B cell (primary cell): Measurements from ENCODE around the gene REEP2.

Source experiments
- EZH2 ChIP-seq: IDR thresholded peaks from 2 replicates; pipeline ENCODE4 v1.6.1; 2012; ENCODE audit warnings: borderline replicate concordance, low read depth, mild to moderate bottlenecking, moderate library complexity, low read length; ENCODE audit not compliant: insufficient read depth, poor library complexity, severe bottlenecking
- TF ChIP-seq, protein P1 (sequence below): fragments of 200-600 bp; IDR thresholded peaks from one replicate; pipeline ENCODE4 v1.8.0; 2022; ENCODE audit warnings: antibody characterized with exemption, mild to moderate bottlenecking

DNA sequence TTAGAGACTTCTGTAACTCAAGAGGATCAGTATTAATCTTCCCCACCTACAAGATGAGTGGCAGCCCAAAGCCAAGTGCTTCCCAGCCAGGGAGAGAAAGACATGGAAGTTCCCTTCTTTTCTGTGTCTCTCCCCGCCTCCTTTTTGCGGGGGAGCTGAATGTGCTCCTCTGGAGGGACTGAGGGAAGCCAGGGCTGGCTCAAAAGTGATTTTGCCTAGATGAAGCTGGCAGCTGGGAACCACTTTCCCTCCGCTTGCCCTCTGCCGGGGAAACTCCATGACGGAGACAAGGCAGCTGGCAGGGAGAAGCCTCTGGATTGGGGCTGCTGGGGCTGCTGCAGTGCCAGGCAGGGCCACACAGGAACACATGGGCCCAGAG lies 50.8 kb downstream of the REEP2 start:
- TF ChIP-seq EZH2 = no peak
- TF ChIP-seq, protein P1, sequence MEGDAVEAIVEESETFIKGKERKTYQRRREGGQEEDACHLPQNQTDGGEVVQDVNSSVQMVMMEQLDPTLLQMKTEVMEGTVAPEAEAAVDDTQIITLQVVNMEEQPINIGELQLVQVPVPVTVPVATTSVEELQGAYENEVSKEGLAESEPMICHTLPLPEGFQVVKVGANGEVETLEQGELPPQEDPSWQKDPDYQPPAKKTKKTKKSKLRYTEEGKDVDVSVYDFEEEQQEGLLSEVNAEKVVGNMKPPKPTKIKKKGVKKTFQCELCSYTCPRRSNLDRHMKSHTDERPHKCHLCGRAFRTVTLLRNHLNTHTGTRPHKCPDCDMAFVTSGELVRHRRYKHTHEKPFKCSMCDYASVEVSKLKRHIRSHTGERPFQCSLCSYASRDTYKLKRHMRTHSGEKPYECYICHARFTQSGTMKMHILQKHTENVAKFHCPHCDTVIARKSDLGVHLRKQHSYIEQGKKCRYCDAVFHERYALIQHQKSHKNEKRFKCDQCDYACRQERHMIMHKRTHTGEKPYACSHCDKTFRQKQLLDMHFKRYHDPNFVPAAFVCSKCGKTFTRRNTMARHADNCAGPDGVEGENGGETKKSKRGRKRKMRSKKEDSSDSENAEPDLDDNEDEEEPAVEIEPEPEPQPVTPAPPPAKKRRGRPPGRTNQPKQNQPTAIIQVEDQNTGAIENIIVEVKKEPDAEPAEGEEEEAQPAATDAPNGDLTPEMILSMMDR = no peak
